DOHH2 (cell line): ENCODE data around the gene PBX4.

Experiments used
- EZH2phosphoT487 ChIP-seq: fragments of 200-600 bp; sonication (generic); IDR thresholded peaks from 2 replicates; pipeline ENCODE4 v1.6.1; 2017; ENCODE audit warnings: borderline replicate concordance, mild to moderate bottlenecking, antibody characterized with exemption, low read length, moderate library complexity, mixed read lengths
- TF ChIP-seq, protein P1 (sequence below): fragments of 200-600 bp; sonication (generic); IDR thresholded peaks from one replicate; pipeline ENCODE4 v1.5.1; 2014; ENCODE audit warnings: antibody characterized with exemption, mild to moderate bottlenecking, low read depth, low read length; ENCODE audit not compliant: poor library complexity, severe bottlenecking

DNA sequence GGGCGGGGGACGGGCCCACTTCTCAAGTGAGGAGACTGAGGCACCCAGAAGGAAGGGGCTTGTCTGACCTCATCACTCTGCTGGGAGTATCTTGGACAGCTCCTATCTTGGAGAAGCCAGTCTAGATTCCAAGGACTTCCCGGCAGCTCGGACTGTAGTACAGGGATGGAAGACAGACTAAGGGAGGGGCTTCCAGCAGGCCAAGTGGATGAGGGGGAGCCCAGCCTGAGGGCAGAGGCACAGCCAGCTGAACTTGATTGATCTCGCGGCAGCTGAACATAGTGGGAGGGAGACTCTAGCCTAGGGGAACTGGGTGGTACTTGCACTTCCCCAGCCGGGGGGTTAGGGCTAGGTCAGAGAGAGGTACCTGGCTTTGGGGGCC, 79.7 kb downstream of the PBX4 start:
- TF ChIP-seq, protein P1, sequence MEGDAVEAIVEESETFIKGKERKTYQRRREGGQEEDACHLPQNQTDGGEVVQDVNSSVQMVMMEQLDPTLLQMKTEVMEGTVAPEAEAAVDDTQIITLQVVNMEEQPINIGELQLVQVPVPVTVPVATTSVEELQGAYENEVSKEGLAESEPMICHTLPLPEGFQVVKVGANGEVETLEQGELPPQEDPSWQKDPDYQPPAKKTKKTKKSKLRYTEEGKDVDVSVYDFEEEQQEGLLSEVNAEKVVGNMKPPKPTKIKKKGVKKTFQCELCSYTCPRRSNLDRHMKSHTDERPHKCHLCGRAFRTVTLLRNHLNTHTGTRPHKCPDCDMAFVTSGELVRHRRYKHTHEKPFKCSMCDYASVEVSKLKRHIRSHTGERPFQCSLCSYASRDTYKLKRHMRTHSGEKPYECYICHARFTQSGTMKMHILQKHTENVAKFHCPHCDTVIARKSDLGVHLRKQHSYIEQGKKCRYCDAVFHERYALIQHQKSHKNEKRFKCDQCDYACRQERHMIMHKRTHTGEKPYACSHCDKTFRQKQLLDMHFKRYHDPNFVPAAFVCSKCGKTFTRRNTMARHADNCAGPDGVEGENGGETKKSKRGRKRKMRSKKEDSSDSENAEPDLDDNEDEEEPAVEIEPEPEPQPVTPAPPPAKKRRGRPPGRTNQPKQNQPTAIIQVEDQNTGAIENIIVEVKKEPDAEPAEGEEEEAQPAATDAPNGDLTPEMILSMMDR, result no peak
- no peak; the same call in 1 of the 2 replicates for TF ChIP-seq EZH2phosphoT487
